SK-N-DZ (cell line): Measurements from ENCODE around the gene TMED8.
"Not testable (repeated sequence)": the region's sequence is repeated elsewhere in the genome, so short reads cannot be mapped to it uniquely, and the experiment has no call there.

Experiments used
- DNase-seq: peaks from one replicate; pipeline ENCODE4 v3.0.0-alpha.2; 2015; ENCODE audit warnings: low spot score

TMED8 gene

GRCh38 chr14:77369285-77369684, 7.6 kb downstream of the TMED8 start:
- DNase-seq: no peak

DNA sequence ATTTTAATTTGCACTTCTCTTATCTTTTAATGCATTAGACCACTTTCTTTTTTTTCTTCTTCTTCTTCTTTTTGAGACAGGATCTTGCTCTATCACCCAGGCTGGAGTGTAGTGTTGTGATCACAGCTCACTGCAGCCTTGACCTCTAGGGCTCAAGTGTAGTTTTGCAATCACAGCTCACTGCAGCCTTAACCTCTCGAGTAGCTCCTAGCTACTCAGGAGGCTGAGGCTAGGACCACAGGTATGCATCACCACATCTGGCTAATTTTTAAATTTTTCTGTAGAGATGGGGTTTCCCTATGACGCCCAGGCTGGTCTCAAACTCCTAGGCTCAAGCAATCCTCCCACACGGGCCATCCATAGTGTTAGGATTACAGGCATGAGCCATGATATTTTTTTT, 12.7 kb downstream of the TMED8 start:
- DNase-seq: no peak

- DNase-seq: no peak
These were observed 17.3 kb downstream of the TMED8 start for GRCh38 chr14:77359626-77360025.

GRCh38 chr14:77356899-77357298, 20.0 kb downstream of the TMED8 start:
- no peak for DNase-seq

- no peak for DNase-seq
These were observed 21.1 kb downstream of the TMED8 start for GRCh38 chr14:77355811-77356210.

- DNase-seq: no peak
These were observed 23.3 kb downstream of the TMED8 start for GRCh38 chr14:77353469-77354141.

DNA sequence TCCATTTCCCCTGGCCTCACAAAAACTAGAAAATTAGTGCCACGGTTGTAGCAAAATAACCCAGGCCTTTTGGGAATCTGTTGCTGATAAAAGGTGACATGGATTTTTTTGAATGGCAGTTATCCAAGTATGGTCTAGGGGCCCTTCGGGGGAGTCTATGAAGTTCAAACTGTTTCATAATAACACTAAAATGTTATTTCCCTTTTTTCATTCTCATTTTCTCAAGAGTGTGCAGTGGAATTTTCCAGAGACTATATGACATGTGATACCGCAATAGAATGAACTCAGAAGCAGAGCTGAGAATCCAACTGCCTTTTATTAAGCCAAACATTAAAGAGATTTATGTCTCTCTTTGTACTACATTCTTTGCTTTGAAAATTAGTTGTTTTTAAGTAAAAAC, 29.1 kb downstream of the TMED8 start:
- no peak for DNase-seq

GRCh38 chr14:77346495-77346894, 30.4 kb downstream of the TMED8 start:
- DNase-seq: no peak

DNA sequence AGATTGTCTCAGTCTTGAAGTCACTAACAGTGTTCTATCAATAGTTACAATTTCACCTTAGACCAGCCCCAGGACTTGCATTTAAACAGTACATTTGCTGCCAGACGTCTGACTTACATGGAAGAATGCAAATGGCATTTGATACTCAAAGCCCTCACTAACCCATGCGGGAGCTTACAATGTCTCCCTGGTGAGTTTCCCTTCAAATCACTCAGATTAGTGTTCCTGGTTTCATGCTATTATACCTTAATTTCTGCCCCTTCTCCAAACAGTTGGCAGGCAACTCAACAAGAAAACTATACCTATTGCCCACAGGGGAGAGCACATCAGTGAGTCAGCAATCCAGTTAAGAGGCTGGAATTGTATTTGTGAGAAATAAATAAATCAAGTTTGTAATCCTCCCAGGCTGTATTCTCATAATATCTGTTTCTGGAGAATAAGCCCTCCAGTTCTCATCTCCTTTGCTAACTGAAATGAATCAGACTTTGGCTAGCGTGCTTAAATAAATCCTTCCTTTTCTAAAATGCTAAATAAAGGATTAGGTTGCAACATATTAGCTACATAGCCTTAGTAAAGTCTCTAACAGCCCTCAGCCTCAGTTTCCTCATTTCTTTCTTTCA, 32.4 kb downstream of the TMED8 start:
- no peak for DNase-seq

GRCh38 chr14:77343662-77344061, 33.2 kb downstream of the TMED8 start:
- DNase-seq: no peak

DNA sequence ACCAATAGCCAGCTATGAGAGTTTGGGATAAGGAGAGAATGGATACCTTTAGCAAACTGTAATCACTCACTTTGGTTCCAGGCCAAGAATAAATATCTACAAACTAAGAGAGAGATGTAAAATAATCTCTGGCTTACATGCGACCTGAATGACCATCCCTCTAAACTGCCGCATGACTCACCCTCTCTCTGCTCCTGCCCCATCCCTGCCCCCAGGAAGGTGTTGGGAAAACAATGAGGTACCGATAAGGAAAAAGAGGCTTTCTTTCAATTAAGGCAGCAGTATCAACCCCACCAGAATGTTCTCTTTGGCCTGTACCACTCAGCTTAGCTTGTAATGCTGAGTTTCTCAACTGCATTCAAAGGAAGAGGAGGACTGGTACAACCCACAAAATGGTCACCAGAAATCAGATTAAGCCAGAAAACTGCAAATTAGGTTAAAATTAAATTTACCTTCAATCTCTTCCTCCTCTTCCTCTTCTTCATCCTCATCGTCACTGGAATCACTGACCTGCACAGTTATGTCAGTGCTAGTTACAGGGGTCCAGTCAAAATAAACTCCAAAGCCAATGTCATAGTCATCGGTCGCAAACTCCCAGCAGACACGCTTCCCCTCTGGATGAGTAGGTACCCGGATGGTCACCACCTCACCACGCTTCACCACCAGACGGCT, 34.0 kb downstream of the TMED8 start:
- no peak for DNase-seq

DNA sequence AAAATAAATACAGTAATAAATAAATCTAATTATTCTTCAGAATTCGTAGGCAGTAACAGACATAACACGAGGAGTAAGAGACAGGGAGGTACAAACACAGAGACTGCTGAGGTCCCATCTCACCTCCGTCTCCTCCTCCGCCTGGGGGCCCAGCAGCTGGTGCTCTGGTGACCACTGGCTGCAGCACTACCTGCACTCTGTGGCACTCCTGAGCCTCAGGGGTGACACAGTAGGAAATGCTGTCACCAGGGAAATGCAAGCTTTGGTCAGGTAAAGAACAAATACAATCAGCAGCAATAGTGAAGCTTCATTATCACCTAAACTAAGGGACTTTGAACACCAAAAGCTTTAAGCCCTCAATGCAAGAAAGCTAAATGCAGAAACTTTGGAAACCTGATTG, 36.5 kb downstream of the TMED8 start:
- no peak for DNase-seq

DNA sequence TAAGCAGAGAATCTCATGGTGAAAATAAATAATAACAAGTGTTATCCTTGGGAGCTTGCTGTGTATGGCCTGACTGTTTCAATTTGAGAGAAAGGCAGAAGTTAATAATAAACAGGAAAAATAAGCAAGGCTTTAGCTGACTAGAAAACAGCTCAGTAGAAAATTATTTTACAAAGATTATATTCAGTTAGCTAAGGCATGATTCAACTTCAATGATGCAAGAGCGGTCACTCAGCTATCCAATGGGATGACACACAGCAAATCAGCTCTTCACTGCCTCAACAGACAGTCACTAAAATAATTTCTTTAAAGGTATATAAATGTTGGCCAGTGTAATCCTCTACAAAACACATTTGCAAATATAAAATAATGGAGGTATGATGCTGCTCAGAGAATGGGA, 37.5 kb downstream of the TMED8 start:
- no peak for DNase-seq

DNA sequence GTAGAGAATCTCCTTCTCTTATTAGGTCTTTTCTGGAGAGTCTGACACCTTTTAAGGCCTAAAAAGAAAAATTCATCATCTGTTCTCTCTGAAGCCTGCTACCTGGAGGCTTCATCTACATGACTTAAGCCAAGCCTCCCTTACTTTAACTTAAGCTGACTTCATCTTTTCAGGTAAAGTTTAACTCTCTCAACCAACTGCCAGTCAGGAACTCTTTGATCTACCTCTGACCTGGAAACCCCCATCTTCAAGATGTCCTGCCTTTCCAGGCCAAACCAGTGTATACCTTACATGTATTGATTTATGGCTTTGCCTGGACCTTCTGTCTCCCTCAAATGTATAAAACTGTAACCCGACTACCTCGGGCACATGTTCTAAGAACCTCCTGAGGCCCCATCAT, 38.6 kb downstream of the TMED8 start:
- no peak for DNase-seq

DNA sequence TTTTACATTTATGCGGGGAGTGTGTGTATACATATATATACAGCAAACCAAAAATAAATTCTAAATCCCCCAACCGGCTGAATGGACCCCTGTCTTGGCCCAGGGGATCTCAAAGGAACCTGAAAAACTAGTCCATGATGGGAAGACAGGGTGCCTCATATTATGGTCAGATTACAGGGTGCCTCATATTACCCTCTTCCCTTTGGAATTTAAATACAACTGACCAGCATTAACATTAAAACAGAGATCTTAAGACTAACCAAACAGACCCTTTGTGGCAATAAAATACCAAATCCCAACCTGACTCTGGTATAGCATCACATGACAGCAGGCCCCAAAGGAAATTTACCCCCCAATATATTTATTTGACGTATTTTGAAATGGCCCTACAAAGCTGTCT, 39.0 kb downstream of the TMED8 start:
- no peak for DNase-seq

GRCh38 chr14:77337255-77337654, 39.6 kb downstream of the TMED8 start:
- not testable (repeated sequence) for DNase-seq

GRCh38 chr14:77335576-77335975, 41.3 kb downstream of the TMED8 start:
- no peak for DNase-seq

GRCh38 chr14:77329872-77330271, 47.0 kb downstream of the TMED8 start:
- no peak for DNase-seq

DNA sequence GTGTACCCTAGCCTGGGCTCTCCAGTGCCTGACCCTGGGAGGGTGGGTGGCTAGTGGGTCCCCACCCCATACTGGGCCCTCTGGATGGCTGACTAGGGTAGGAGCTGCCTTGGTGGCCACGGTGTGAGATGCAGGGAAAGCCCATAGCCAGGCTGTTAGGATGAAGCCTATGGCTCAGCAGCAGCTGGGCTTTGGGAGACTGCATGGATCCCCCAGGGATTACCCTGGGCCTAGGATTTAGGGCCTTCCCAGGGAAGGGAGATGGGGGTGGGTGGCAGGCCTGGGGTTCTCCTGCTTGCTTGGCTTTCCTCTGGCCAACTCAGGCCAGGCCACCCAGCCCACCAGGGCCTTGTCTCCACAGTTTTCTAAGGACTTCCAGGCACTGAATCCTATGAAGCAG, 49.8 kb downstream of the TMED8 start:
- DNase-seq: no peak

- no peak for DNase-seq
These were observed 51.2 kb downstream of the TMED8 start for GRCh38 chr14:77325746-77326094.

GRCh38 chr14:77324816-77325745, 51.8 kb downstream of the TMED8 start:
- DNase-seq: no peak

GRCh38 chr14:77324289-77324688, 52.6 kb downstream of the TMED8 start:
- DNase-seq: no peak
